ENCODE results near the gene LILRA5. TPM values are rescaled to one million over a fixed set of nuclear protein-coding genes. Genes with fewer than 3 reads are reported as not detected.

Gene LILRA5
- total and polyA plus RNA-seq, 2 of the 8 experiments (the other 6 are each of a cell fraction or from before 2014, with no cell fraction given) = not detected

DNA sequence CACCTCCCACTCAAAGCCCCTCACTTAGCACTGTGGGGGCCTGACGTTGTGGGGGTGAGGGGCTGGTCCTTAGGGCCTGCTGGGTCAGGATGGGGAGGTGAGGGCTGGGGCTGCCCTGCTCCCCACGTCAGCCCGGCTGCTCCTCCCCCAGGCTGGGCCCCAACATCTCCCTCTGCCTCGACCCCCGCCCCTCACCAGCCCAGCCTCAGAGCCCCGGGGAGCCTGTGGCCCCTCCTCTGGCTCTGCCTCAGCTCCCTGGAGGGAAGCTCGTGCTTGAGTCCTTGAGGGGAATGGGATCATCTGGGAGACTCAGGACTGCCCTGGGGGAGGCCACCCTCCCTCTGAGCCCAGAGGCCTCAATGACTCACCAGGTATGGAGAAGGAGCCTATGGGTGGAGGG is 19.2 kb upstream of the LILRA5 start:
- no peak overlapping the region for H3K27ac ChIP-seq (ENCODE audit: low read depth, low read length)
- H4K8ac ChIP-seq (ENCODE audit: extremely low read depth, insufficient read depth, low read length) = no peak overlapping the region
- H3K4ac ChIP-seq (replicated peaks; ENCODE audit: insufficient read length, low read depth, low read length) = no peak overlapping the region
- H3K79me2 ChIP-seq (ENCODE audit: control insufficient read depth in 1 of 2, insufficient read depth in 2 of 2, low read length in 2 of 2) = no peaks in the 10 kb centered on the region
- H4K5ac ChIP-seq (ENCODE audit: insufficient read length, low read depth, low read length) = no peak overlapping the region
- no peak overlapping the region for H3K9ac ChIP-seq (replicated peaks in 1 of 4; ENCODE audit: extremely low read depth in 1 of 4, low read depth in 3 of 4, low read length in 3 of 4)
- peaks cover 0 to 2% (median 0%) of the 10 kb centered on the region in 4 experiments; a peak in 1 of 7 replicates for H3K27me3 ChIP-seq (replicated peaks in 1 of 4; ENCODE audit: control insufficient read depth in 3 of 4, extremely low read depth in 1 of 4, insufficient read depth in 3 of 4, low read length in 3 of 4)
- no peak overlapping the region for H2AK5ac ChIP-seq (ENCODE audit: low read depth, low read length)
- no peak overlapping the region for H2BK5ac ChIP-seq (ENCODE audit: low read depth, low read length)
- no peak overlapping the region for H3K18ac ChIP-seq (ENCODE audit: extremely low read depth, low read length)
- FAIRE-seq = no peak
- no peaks in the 10 kb centered on the region for H3K23me2 ChIP-seq (ENCODE audit: low read depth, low read length)
- POLR2A ChIA-PET (ENCODE audit: partially characterized antibody) = interaction anchor here (1.3 kb wide), 1 partner anchor 130 kb away, joined by 4 read pairs; no protein-coding TSS in a partner anchor
- H2BK120ac ChIP-seq (replicated peaks; ENCODE audit: low read depth, low read length) = no peak overlapping the region
- H2BK20ac ChIP-seq (ENCODE audit: low read length) = no peak overlapping the region
- no peak overlapping the region for H3K4me2 ChIP-seq (ENCODE audit: insufficient read depth in 1 of 2, low read depth in 2 of 2, low read length in 2 of 2)
- no peak for TF ChIP-seq SIRT6 (IDR thresholded peaks at IDR 0.05; ENCODE audit: low read length)
- TF ChIP-seq SP2 (IDR thresholded peaks at IDR 0.05; ENCODE audit: low read length) = no peak
- no peak for TF ChIP-seq PHF8 (conservative IDR thresholded peaks at IDR 0.05; ENCODE audit: low read depth, low read length)
- TF ChIP-seq SP1 (IDR thresholded peaks at IDR 0.05; ENCODE audit: low read depth, low read length) = no peak
- no peak for TF ChIP-seq HDAC6 (IDR thresholded peaks at IDR 0.05; ENCODE audit: low read depth, low read length)
- TF ChIP-seq RNF2 (IDR thresholded peaks at IDR 0.05; ENCODE audit: borderline replicate concordance, low read depth, low read length, missing control alignments, poor library complexity, severe bottlenecking) = no peak
- no peak for TF ChIP-seq SIX5 (IDR thresholded peaks at IDR 0.05; ENCODE audit: low read depth, low read length)
- TF ChIP-seq, protein P1, sequence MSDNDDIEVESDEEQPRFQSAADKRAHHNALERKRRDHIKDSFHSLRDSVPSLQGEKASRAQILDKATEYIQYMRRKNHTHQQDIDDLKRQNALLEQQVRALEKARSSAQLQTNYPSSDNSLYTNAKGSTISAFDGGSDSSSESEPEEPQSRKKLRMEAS (IDR thresholded peaks at IDR 0.05) = no peak
- TF ChIP-seq KDM5A (IDR thresholded peaks at IDR 0.05; ENCODE audit: low read length) = no peak
- no peak for TF ChIP-seq GABPA (IDR thresholded peaks at IDR 0.05; ENCODE audit: borderline replicate concordance, insufficient read depth, low read length)
- no peak for TF ChIP-seq GTF2F1 (IDR thresholded peaks at IDR 0.05; ENCODE audit: borderline replicate concordance, low read depth, low read length)
- no peak for TF ChIP-seq JUND (IDR thresholded peaks at IDR 0.05; ENCODE audit: low read length)
- no peak for TF ChIP-seq KDM4A (IDR thresholded peaks at IDR 0.05; ENCODE audit: low read depth, low read length, severe bottlenecking)
- no peak for TF ChIP-seq POLR2AphosphoS5 (IDR thresholded peaks at IDR 0.05; ENCODE audit: low read depth, low read length)
- H3K14ac ChIP-seq (ENCODE audit: insufficient read length) = no peak overlapping the region
- H3K4me3 ChIP-seq (ENCODE audit: extremely low read depth in 1 of 4, insufficient read depth in 2 of 4, low read depth in 3 of 4, low read length in 4 of 4) = no peak overlapping the region
- H3K79me1 ChIP-seq (ENCODE audit: low read depth, low read length) = no peaks in the 10 kb centered on the region
- no peak overlapping the region for H2BK12ac ChIP-seq (ENCODE audit: low read depth, low read length)
- no peak for DNase-seq (ENCODE audit: low read depth in 1 of 2, low spot score in 2 of 2)
- no peak overlapping the region for H4K91ac ChIP-seq (replicated peaks; ENCODE audit: insufficient read length, low read length)
- no peaks in the 10 kb centered on the region for H3K9me3 ChIP-seq (ENCODE audit: insufficient read depth in 2 of 2, low read depth in 1 of 2, low read length in 1 of 2)
- H3K4me1 ChIP-seq (replicated peaks in 1 of 4; ENCODE audit: control insufficient read depth in 3 of 4, insufficient read depth in 4 of 4, low read length in 3 of 4) = no peaks in the 10 kb centered on the region; a peak in 1 of 7 replicates
- no peak overlapping the region for H3K56ac ChIP-seq (replicated peaks; ENCODE audit: insufficient read length, low read depth, low read length)
- no peak overlapping the region for H2BK15ac ChIP-seq (ENCODE audit: low read length)
- no peaks in the 10 kb centered on the region for H4K20me1 ChIP-seq (replicated peaks in 1 of 2; ENCODE audit: control insufficient read depth in 1 of 2, insufficient read depth in 2 of 2, low read length in 2 of 2)
- no peaks in the 10 kb centered on the region for H3K36me3 ChIP-seq (ENCODE audit: control insufficient read depth in 2 of 4, insufficient read depth in 4 of 4, low read length in 3 of 4)
- no peak overlapping the region for H2AFZ ChIP-seq (ENCODE audit: low read length)
- CTCF ChIA-PET (ENCODE audit: partially characterized antibody) = interaction anchor here (1.0 to 1.5 kb wide), 2 partner anchors 8 to 67 kb away, joined by 3 to 4 read pairs; no protein-coding TSS in a partner anchor
- 100% methylated on average over 1 of the region's 7 CpGs; no CpG with 5 or more reads in 1 of the 2 experiments for WGBS, 2 experiments (ENCODE audit: extremely low coverage in 1 of 2, insufficient coverage in 1 of 2, insufficient read length in 1 of 2, insufficient replicate concordance in 2 of 2, low coverage in 1 of 2, low lambda C conversion rate in 2 of 2, missing lambda C conversion rate in 1 of 2)
- H3K23ac ChIP-seq (ENCODE audit: insufficient read length) = no peak overlapping the region

Data from H1 (cell line).